HCT116 (cell line): Measurements from ENCODE around the gene MXI1. TPM values are rescaled to one million over a fixed set of nuclear protein-coding genes. Genes with fewer than 3 reads are reported as not detected.

Source experiments
- ATAC-seq: fragments of 200-7000 bp; cut with Tn5 transposase; 2 replicates; pipeline ENCODE4 v1.9.1; 2020; ENCODE audit warnings: mild to moderate bottlenecking, moderate library complexity
- BruUV-seq: library from RNA; stranded (reverse); fragments of 400-500 nt; replicated peaks from 2 replicates; lab custom pipeline; 2021; lab: Mats Ljungman, UMichigan
- CTCF ChIA-PET: fragments of 300-600 bp; sonication (Branson Sonifier 250); formaldehyde crosslinking; loops from one replicate; lab custom pipeline; 2021; ENCODE audit warnings: antibody characterized with exemption; lab: Charles Lee
- POLR2A ChIA-PET: fragments of 300-600, 350-600 bp; sonication (Branson Sonifier 250); formaldehyde crosslinking; loops from one replicate; lab custom pipeline; 2021; ENCODE audit warnings: antibody characterized with exemption; lab: Charles Lee
- RAD21 ChIA-PET, 2 experiments: fragments of 300-600 bp; sonication (Branson Sonifier 250); formaldehyde crosslinking; loops; one replicate each; lab custom pipeline; 2023; ENCODE audit warnings: low total read pairs in 2 of 2; ENCODE audit not compliant: uncharacterized antibody in 2 of 2, unreplicated experiment in 2 of 2, low non-redundant PET in 1 of 2; lab: Charles Lee
- DNase-seq: peaks from one replicate; pipeline ENCODE4 v3.0.0-alpha.2; 2010; ENCODE audit warnings: low read depth, low spot score
- H2AFZ ChIP-seq: fragments of 200-600 bp; shearing (Covaris generic), sonication (generic); 2 replicates; pipeline ENCODE4 v1.6.1; 2017; ENCODE audit warnings: low read depth, mixed run types, mixed read lengths, antibody characterized with exemption, low read length; ENCODE audit not compliant: poor library complexity, severe bottlenecking
- H3K27ac ChIP-seq: 2 replicates; pipeline ENCODE4 v1.5.1; 2012; ENCODE audit warnings: low read depth, low read length
- H3K27me3 ChIP-seq: fragments of 200-600 bp; sonication (generic); 2 replicates; pipeline ENCODE4 v1.6.1; 2016; ENCODE audit warnings: mixed run types, low read length, mixed read lengths; ENCODE audit not compliant: insufficient read depth
- H3K36me3 ChIP-seq, 2 experiments: fragments of 200-500 bp in 1 of 2; fragments of 200-600 bp in 1 of 2; sonication (Bioruptor generic) in 1 of 2; sonication (generic) in 1 of 2; 2 replicates each; pipeline versions ENCODE4 v1.5.1 to v1.6.1; 2014 to 2016; ENCODE audit warnings: low read length in 2 of 2, inconsistent platforms in 1 of 2, mixed read lengths in 1 of 2, mixed run types in 1 of 2; ENCODE audit not compliant: insufficient read depth in 2 of 2, control insufficient read depth in 1 of 2
- H3K4me1 ChIP-seq, 2 experiments: fragments of 200-600 bp in 1 of 2; sonication (generic) in 1 of 2; 2 replicates each; pipeline versions ENCODE4 v1.5.1 to v1.6.1; 2012 to 2017; ENCODE audit warnings: low read length in 2 of 2, inconsistent platforms in 1 of 2, mild to moderate bottlenecking in 1 of 2, mixed read lengths in 1 of 2, mixed run types in 1 of 2, moderate library complexity in 1 of 2; ENCODE audit not compliant: insufficient read depth in 2 of 2, control insufficient read depth in 1 of 2
- H3K4me2 ChIP-seq: fragments of 200-600 bp; sonication (generic); 2 replicates; pipeline ENCODE4 v1.6.1; 2017; ENCODE audit warnings: mixed run types, low read length, mixed read lengths
- H3K4me3 ChIP-seq, 2 experiments: fragments of 200-600 bp in 1 of 2; sonication (generic) in 1 of 2; replicated peaks in 1 of 2; 2 replicates each; pipeline ENCODE4 v1.5.1; 2011 to 2016; ENCODE audit warnings: low read length in 2 of 2, control low read depth in 1 of 2, low read depth in 1 of 2, mild to moderate bottlenecking in 1 of 2, mixed read lengths in 1 of 2, mixed run types in 1 of 2
- H3K79me2 ChIP-seq: fragments of 200-600 bp; sonication (generic); 2 replicates; pipeline ENCODE4 v1.6.1; 2017; ENCODE audit warnings: mild to moderate bottlenecking, mixed run types, low read length, moderate library complexity, mixed read lengths; ENCODE audit not compliant: insufficient read depth
- H3K9ac ChIP-seq: fragments of 200-600 bp; sonication (generic); 2 replicates; pipeline ENCODE4 v1.6.1; 2016; ENCODE audit warnings: low read length, mixed read lengths
- H3K9me2 ChIP-seq: fragments of 200-600 bp; sonication (generic), shearing (Covaris generic); 2 replicates; pipeline ENCODE4 v1.6.1; 2017; ENCODE audit warnings: mixed run types, mild to moderate bottlenecking, moderate library complexity; ENCODE audit not compliant: insufficient read depth
- H3K9me3 ChIP-seq, 2 experiments: fragments of 200-500 bp in 1 of 2; fragments of 200-600 bp in 1 of 2; sonication (Bioruptor generic) in 1 of 2; sonication (generic) in 1 of 2; 2 replicates each; pipeline ENCODE4 v1.6.1; 2014 to 2017; ENCODE audit warnings: low read length in 2 of 2, mixed read lengths in 2 of 2, inconsistent platforms in 1 of 2, low read depth in 1 of 2, mild to moderate bottlenecking in 1 of 2, mixed run types in 1 of 2, moderate library complexity in 1 of 2; ENCODE audit not compliant: control insufficient read depth in 1 of 2, insufficient read depth in 1 of 2
- H4K20me1 ChIP-seq: fragments of 200-600 bp; sonication (generic), shearing (Covaris generic); 2 replicates; pipeline ENCODE4 v1.6.1; 2017; ENCODE audit warnings: mixed run types, mild to moderate bottlenecking, moderate library complexity; ENCODE audit not compliant: insufficient read depth
- EGR1 ChIP-seq: IDR thresholded peaks from 2 replicates; pipeline ENCODE4 v1.6.1; 2012; ENCODE audit warnings: low read depth
- EZH2 ChIP-seq: fragments of 200-600 bp; sonication (generic); IDR thresholded peaks from 2 replicates; pipeline ENCODE4 v1.6.1; 2017; ENCODE audit warnings: antibody characterized with exemption, mixed run types
- FOSL1 ChIP-seq: IDR thresholded peaks from 2 replicates; pipeline ENCODE4 v1.6.1; 2012; ENCODE audit warnings: low read depth
- JUND ChIP-seq: IDR thresholded peaks from 2 replicates; pipeline ENCODE4 v1.6.1; 2012
- POLR2AphosphoS5 ChIP-seq: IDR thresholded peaks from 2 replicates; pipeline ENCODE4 v1.6.1; 2011; ENCODE audit warnings: mild to moderate bottlenecking, low read depth, low read length, moderate library complexity
- SRF ChIP-seq: IDR thresholded peaks from 2 replicates; pipeline ENCODE4 v1.6.1; 2012; ENCODE audit warnings: low read depth
- TCF7L2 ChIP-seq: IDR thresholded peaks from 2 replicates; pipeline ENCODE4 v1.7.0; 2011; ENCODE audit warnings: borderline replicate concordance, inconsistent platforms; ENCODE audit not compliant: insufficient read depth, insufficient read length; ENCODE audit errors: extremely low read depth
- ZFX ChIP-seq: fragments of 450-650 bp; IDR thresholded peaks from 2 replicates; pipeline ENCODE4 v1.6.1; 2017
- intact Hi-C: fragments of 100-400 bp; cut with micrococcal nuclease; formaldehyde crosslinking; loops from 2 replicates; pipeline ENCODE4 v1.10.0; 2022
- total RNA-seq: library from RNA; stranded (reverse); gene quantifications from one replicate; pipeline ENCODE4 v1.2.1, GENCODE V29; 2021; ENCODE audit not compliant: unreplicated experiment

The MXI1 gene
- total RNA-seq, 1 experiment from 2014 or later, result 57.0 TPM

DNA sequence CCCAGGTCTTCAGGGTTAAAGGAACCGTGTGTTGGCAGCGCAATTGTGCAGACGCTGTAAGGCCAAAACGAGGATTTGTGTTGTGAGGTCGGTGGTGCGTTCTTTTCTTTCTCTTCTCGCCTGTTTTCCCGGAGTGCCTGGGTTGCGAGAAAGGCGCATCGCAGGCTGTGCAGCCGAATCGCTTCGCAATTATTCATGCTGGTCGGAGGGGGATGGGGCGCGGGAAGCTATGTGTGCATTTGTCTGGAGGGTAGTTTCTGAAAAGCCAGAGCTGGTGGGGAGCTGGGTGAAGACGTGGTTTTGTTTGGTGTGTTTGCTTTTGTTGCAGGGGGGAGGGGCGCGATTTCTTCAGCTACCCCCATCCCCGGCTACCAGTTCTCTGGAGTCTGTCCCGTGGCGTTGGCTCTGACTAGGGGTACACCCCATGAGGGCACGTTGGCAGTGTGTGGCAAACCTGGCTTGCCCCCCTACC lies 2.1 kb downstream of the MXI1 start:
- intact Hi-C loops, result loop anchor here (5.0 kb wide), 2 partner anchors 72 to 202 kb away; partner anchors contain the start of gene ADD3
- TF ChIP-seq TCF7L2 (peak; percentile 10), ZFX (no peak), POLR2AphosphoS5 (peak; percentile 12)
- H3K27me3 ChIP-seq, result no peaks in the 10 kb centered on the region
- H4K20me1 ChIP-seq, result no peaks in the 10 kb centered on the region
- ChIA-PET RAD21 (interaction anchor here in 1 of 2 experiments (1.7 kb wide), 1 partner anchor 71 kb away, joined by 7 read pairs; no protein-coding TSS in a partner anchor), POLR2A (interaction anchor here (0.6 to 1.9 kb wide), 5 partner anchors 10 to 197 kb away, joined by 3 to 7 read pairs (median 3); no protein-coding TSS in a partner anchor), CTCF (interaction anchor here (1.4 to 6.5 kb wide), 6 partner anchors 11 to 325 kb away, joined by 3 to 55 read pairs (median 11); partner anchors contain the start of gene SMNDC1)
- H3K9me3 ChIP-seq, result no peaks in the 10 kb centered on the region
- DNase-seq, result peak; percentile 59
- H2AFZ ChIP-seq, result peak overlapping the region; percentile 58
- H3K9ac ChIP-seq, result peak overlapping the region; percentile 47
- H3K4me3 ChIP-seq, result peak overlapping the region; percentile 67 to 76
- peak overlapping the region; percentile 42; the same call in 1 of the 2 replicates for H3K27ac ChIP-seq
- H3K9me2 ChIP-seq, result no peaks in the 10 kb centered on the region
- H3K79me2 ChIP-seq, result no peaks in the 10 kb centered on the region
- H3K4me2 ChIP-seq, result peak overlapping the region; percentile 99
- BruUV-seq, result TSS peak; percentile 37
- peaks cover 14 to 51% of the 10 kb centered on the region in 2 experiments for H3K4me1 ChIP-seq
- no peaks in the 10 kb centered on the region for H3K36me3 ChIP-seq
- peak; percentile 4 for ATAC-seq

DNA sequence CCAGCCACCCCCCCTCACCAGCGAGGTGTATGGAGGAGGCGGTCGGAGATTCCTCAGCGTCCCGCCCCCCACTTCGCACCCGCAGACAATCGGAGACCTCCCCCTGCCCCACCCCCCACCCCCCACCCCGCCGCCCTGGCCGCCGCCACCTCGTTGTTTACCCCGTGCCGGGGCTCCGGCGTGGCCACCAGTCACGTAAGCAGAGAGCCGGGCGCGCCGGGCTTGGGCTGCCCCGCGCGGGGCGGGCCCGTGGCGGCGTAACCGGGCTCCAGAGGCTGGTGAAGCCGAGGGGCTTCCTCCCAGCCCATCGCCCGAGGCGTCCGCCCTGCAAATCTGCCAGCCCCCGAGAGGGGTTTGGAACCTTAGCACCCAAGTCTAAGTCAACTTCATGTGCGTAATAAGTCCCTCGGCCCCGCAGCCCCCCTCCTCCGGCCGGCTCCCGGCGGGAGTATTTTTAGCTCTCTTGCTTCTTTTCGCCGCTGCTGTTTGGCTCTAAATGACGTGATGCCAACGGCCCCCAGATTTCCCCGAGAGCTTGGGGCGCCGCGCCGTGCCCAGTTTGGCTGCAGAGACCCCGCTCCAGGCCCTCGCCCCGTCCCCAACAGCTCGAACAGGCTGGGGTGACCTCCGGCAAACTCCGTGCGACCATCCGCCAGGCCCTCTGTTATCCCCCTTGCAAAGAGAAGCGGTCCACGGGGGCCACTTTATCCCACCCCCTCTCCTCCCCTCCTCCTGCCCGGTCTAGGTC lies 2.7 kb downstream of the MXI1 start:
- ATAC-seq (peak; percentile 4), DNase-seq (no peak)
- Histone ChIP-seq H3K4me3 (peak overlapping the region; percentile 67 to 76), H4K20me1 (no peaks in the 10 kb centered on the region), H3K27ac (peak overlapping the region; percentile 46; the same call in 1 of the 2 replicates), H3K27me3 (no peaks in the 10 kb centered on the region), H3K9me3 (no peaks in the 10 kb centered on the region), H3K4me1 (peaks cover 14 to 51% of the 10 kb centered on the region in 2 experiments), H3K9me2 (no peaks in the 10 kb centered on the region), H3K4me2 (peak overlapping the region; percentile 99), H3K36me3 (no peaks in the 10 kb centered on the region), H2AFZ (peak overlapping the region; percentile 85), H3K79me2 (no peaks in the 10 kb centered on the region), H3K9ac (peak overlapping the region; percentile 73)
- intact Hi-C loops, result loop anchor here (5.0 kb wide), 2 partner anchors 73 to 203 kb away; partner anchors contain the start of gene ADD3
- TF ChIP-seq FOSL1, result no peak
- no peak for TF ChIP-seq SRF
- no peak for TF ChIP-seq EZH2
- TF ChIP-seq EGR1, result no peak
- TF ChIP-seq JUND, result no peak
- TF ChIP-seq POLR2AphosphoS5, result peak; percentile 44; the same call in 1 of the 2 replicates
- TSS peak; percentile 66 for BruUV-seq
- CTCF ChIA-PET, result interaction anchor here (0.7 to 6.5 kb wide), 7 partner anchors 11 to 972 kb away, joined by 3 to 55 read pairs (median 11); partner anchors contain the start of gene SMNDC1
- POLR2A ChIA-PET, result interaction anchor here (0.8 to 1.9 kb wide), 5 partner anchors 9 to 65 kb away, joined by 3 to 7 read pairs (median 5); no protein-coding TSS in a partner anchor
- RAD21 ChIA-PET, result interaction anchor here (0.7 to 1.1 kb wide), 4 partner anchors 9 to 69 kb away, joined by 3 read pairs; no protein-coding TSS in a partner anchor
